Calu3 (cell line): ENCODE results near the gene NDUFA13. TPM values are rescaled to one million over a fixed set of nuclear protein-coding genes. Genes with fewer than 3 reads are reported as not detected.

Source experiments
- BruUV-seq: library from RNA; stranded (reverse); fragments of 400-500 nt; replicated peaks from 2 replicates; lab custom pipeline; 2021; lab: Mats Ljungman, UMichigan
- CTCF ChIA-PET: fragments of 300-600 bp; sonication (Branson Sonifier 250); formaldehyde crosslinking; loops from one replicate; lab custom pipeline; 2022; ENCODE audit warnings: antibody characterized with exemption; lab: Charles Lee
- DNase-seq: peaks from one replicate; pipeline ENCODE4 v3.0.0; 2022
- H3K27ac Mint-ChIP-seq: one replicate; pipeline ENCODE4 v1.8.0; 2022; ENCODE audit warnings: mixed read lengths; ENCODE audit not compliant: unreplicated experiment
- H3K27me3 Mint-ChIP-seq: one replicate; pipeline ENCODE4 v1.8.0; 2022; ENCODE audit warnings: mixed read lengths; ENCODE audit not compliant: unreplicated experiment
- H3K36me3 Mint-ChIP-seq: one replicate; pipeline ENCODE4 v1.8.0; 2022; ENCODE audit warnings: mild to moderate bottlenecking, moderate library complexity, mixed read lengths; ENCODE audit not compliant: insufficient read depth, unreplicated experiment
- H3K4me1 Mint-ChIP-seq: one replicate; pipeline ENCODE4 v1.8.0; 2022; ENCODE audit warnings: mild to moderate bottlenecking, low read depth, mixed read lengths; ENCODE audit not compliant: unreplicated experiment
- H3K4me3 Mint-ChIP-seq: one replicate; pipeline ENCODE4 v1.8.0; 2022; ENCODE audit warnings: mild to moderate bottlenecking, low read depth, moderate library complexity, mixed read lengths; ENCODE audit not compliant: unreplicated experiment
- H3K9me3 Mint-ChIP-seq: one replicate; pipeline ENCODE4 v1.8.0; 2022; ENCODE audit warnings: low read depth, mixed read lengths; ENCODE audit not compliant: unreplicated experiment
- CTCF ChIP-seq: fragments of 200-600 bp; IDR thresholded peaks from one replicate; pipeline ENCODE4 v1.8.0; 2022; ENCODE audit warnings: antibody characterized with exemption; ENCODE audit not compliant: unreplicated experiment
- intact Hi-C: fragments of 100-400 bp; cut with micrococcal nuclease; formaldehyde crosslinking; loops from one replicate; pipeline ENCODE4 v1.10.0; 2022; ENCODE audit not compliant: unreplicated experiment
- total RNA-seq: library from RNA; stranded (reverse); gene quantifications from 2 replicates; pipeline ENCODE4 v1.2.3, GENCODE V29; 2022

NDUFA13 gene
- total RNA-seq, 1 experiment from 2014 or later: 191 TPM

- peaks cover 10% of the 10 kb centered on the region for H3K4me1 Mint-ChIP-seq
- H3K27me3 Mint-ChIP-seq: no peaks in the 10 kb centered on the region
- CTCF ChIA-PET: interaction anchor here (0.7 to 1.1 kb wide), 2 partner anchors 45 to 89 kb away, joined by 3 read pairs; no protein-coding TSS in a partner anchor
- no TSS peak for BruUV-seq
- intact Hi-C loops: no loop called here
- peaks cover 25% of the 10 kb centered on the region for H3K36me3 Mint-ChIP-seq
- no peak overlapping the region for H3K27ac Mint-ChIP-seq
- no peaks in the 10 kb centered on the region for H3K9me3 Mint-ChIP-seq
- DNase-seq: no peak
- TF ChIP-seq CTCF: no peak
- H3K4me3 Mint-ChIP-seq: no peak overlapping the region
Measured at GRCh38 chr19:19475015-19475765, 40.8 kb upstream of the NDUFA13 start.

- BruUV-seq: no TSS peak
- H3K4me1 Mint-ChIP-seq: peaks cover 10% of the 10 kb centered on the region
- CTCF ChIA-PET: interaction anchor here (0.7 to 1.1 kb wide), 2 partner anchors 46 to 90 kb away, joined by 3 read pairs; no protein-coding TSS in a partner anchor
- intact Hi-C loops: no loop called here
- no peaks in the 10 kb centered on the region for H3K27me3 Mint-ChIP-seq
- peaks cover 25% of the 10 kb centered on the region for H3K36me3 Mint-ChIP-seq
- DNase-seq: no peak
- no peaks in the 10 kb centered on the region for H3K9me3 Mint-ChIP-seq
- H3K27ac Mint-ChIP-seq: no peak overlapping the region
- no peak for TF ChIP-seq CTCF
- H3K4me3 Mint-ChIP-seq: no peak overlapping the region
Measured at GRCh38 chr19:19475849-19476828, 39.9 kb upstream of the NDUFA13 start.

- Mint-ChIP-seq H3K27me3 (no peaks in the 10 kb centered on the region), H3K4me1 (peaks cover 10% of the 10 kb centered on the region), H3K4me3 (no peak overlapping the region), H3K36me3 (peaks cover 23% of the 10 kb centered on the region), H3K27ac (no peak overlapping the region), H3K9me3 (no peaks in the 10 kb centered on the region)
- no peak for TF ChIP-seq CTCF
- intact Hi-C loops: no loop called here
- BruUV-seq: no TSS peak
- CTCF ChIA-PET: no interaction called here
- no peak for DNase-seq
Measured at GRCh38 chr19:19477705-19478383, 38.2 kb upstream of the NDUFA13 start.

GRCh38 chr19:19480688-19481087, 35.3 kb upstream of the NDUFA13 start:
- intact Hi-C loops: no loop called here
- peaks cover 10% of the 10 kb centered on the region for H3K4me1 Mint-ChIP-seq
- no TSS peak for BruUV-seq
- no peak overlapping the region for H3K4me3 Mint-ChIP-seq
- no peaks in the 10 kb centered on the region for H3K27me3 Mint-ChIP-seq
- no peaks in the 10 kb centered on the region for H3K9me3 Mint-ChIP-seq
- no peak for TF ChIP-seq CTCF
- CTCF ChIA-PET: no interaction called here
- DNase-seq: no peak
- H3K36me3 Mint-ChIP-seq: peaks cover 22% of the 10 kb centered on the region
- no peak overlapping the region for H3K27ac Mint-ChIP-seq
